Panc1 (cell line): ENCODE measurements around the gene SLC23A3. TPM values are rescaled to one million over a fixed set of nuclear protein-coding genes. Genes with fewer than 3 reads are reported as not detected.

Experiments
- ATAC-seq: fragments of 200-7000 bp; cut with Tn5 transposase; 2 replicates; pipeline ENCODE4 v1.9.1; 2020; ENCODE audit warnings: mild to moderate bottlenecking, moderate library complexity
- BruUV-seq: library from RNA; stranded (reverse); fragments of 400-500 nt; replicated peaks from 2 replicates; lab custom pipeline; 2021; lab: Mats Ljungman, UMichigan
- CTCF ChIA-PET: fragments of 300-600 bp; sonication (Branson Sonifier 250); formaldehyde crosslinking; loops from one replicate; lab custom pipeline; 2022; ENCODE audit warnings: antibody characterized with exemption; lab: Charles Lee
- POLR2A ChIA-PET: fragments of 300-600 bp; sonication (Branson Sonifier 250); formaldehyde crosslinking; loops from one replicate; lab custom pipeline; 2022; ENCODE audit warnings: antibody characterized with exemption; lab: Charles Lee
- DNase-seq: peaks from one replicate; pipeline ENCODE4 v3.0.0-alpha.2; 2010; ENCODE audit warnings: low read depth, low spot score
- H3K27ac ChIP-seq: 2 replicates; pipeline ENCODE4 v1.5.1; 2011; ENCODE audit warnings: mild to moderate bottlenecking, low read length, inconsistent platforms
- H3K27me3 ChIP-seq: fragments of 200-500 bp; sonication (Bioruptor generic); 2 replicates; pipeline ENCODE4 v1.6.0; 2014; ENCODE audit warnings: low read length, inconsistent platforms; ENCODE audit not compliant: control insufficient read depth, insufficient read depth
- H3K36me3 ChIP-seq: fragments of 200-500 bp; sonication (Bioruptor generic); 2 replicates; pipeline ENCODE4 v1.5.1; 2014; ENCODE audit warnings: inconsistent platforms, mild to moderate bottlenecking, low read length, moderate library complexity; ENCODE audit not compliant: control insufficient read depth, insufficient read depth
- H3K4me1 ChIP-seq: 2 replicates; pipeline ENCODE4 v1.5.1; 2011; ENCODE audit warnings: inconsistent platforms, mild to moderate bottlenecking, low read length, moderate library complexity; ENCODE audit not compliant: control insufficient read depth, insufficient read depth
- H3K4me3 ChIP-seq, 2 experiments: 2 replicates each; pipeline ENCODE4 v1.5.1; 2011 to 2012; ENCODE audit warnings: low read depth in 2 of 2, low read length in 2 of 2, mild to moderate bottlenecking in 2 of 2, inconsistent platforms in 1 of 2, moderate library complexity in 1 of 2
- H3K9me3 ChIP-seq: fragments of 200-500 bp; sonication (Bioruptor generic); 2 replicates; pipeline ENCODE4 v1.5.1; 2014; ENCODE audit warnings: low read depth, mild to moderate bottlenecking, inconsistent platforms, low read length, moderate library complexity; ENCODE audit not compliant: control insufficient read depth, insufficient read depth
- CTCF ChIP-seq: fragments of 450-650 bp; IDR thresholded peaks from 2 replicates; pipeline ENCODE4 v1.5.1; 2017; ENCODE audit warnings: mild to moderate bottlenecking
- POLR2AphosphoS5 ChIP-seq: IDR thresholded peaks from 2 replicates; pipeline ENCODE4 v1.6.1; 2012; ENCODE audit warnings: mild to moderate bottlenecking, low read depth, low read length, moderate library complexity
- REST ChIP-seq, 2 experiments: IDR thresholded peaks; 2 replicates each; pipeline ENCODE4 v1.6.1; 2011 to 2012; ENCODE audit warnings: low read depth in 2 of 2, control low read depth in 1 of 2, low read length in 1 of 2, mild to moderate bottlenecking in 1 of 2, moderate library complexity in 1 of 2; ENCODE audit not compliant: insufficient read depth in 1 of 2
- SIN3A ChIP-seq: IDR thresholded peaks from 2 replicates; pipeline ENCODE4 v1.6.1; 2012; ENCODE audit warnings: low read depth, mild to moderate bottlenecking, low read length, moderate library complexity, borderline replicate concordance; ENCODE audit not compliant: insufficient read depth
- TCF7L2 ChIP-seq: IDR thresholded peaks from 2 replicates; pipeline ENCODE4 v1.6.1; 2011; ENCODE audit warnings: mild to moderate bottlenecking, low read depth, low read length, inconsistent platforms
- in situ Hi-C: cut with HindIII; loops from 2 replicates; pipeline ENCODE4 v1.10.0; 2016; ENCODE audit warnings: low sequenced_read_pairs, low pct_unique_long_range_greater_than_20kb
- intact Hi-C: fragments of 100-400 bp; cut with micrococcal nuclease; formaldehyde crosslinking; loops from one replicate; pipeline ENCODE4 v1.10.0; 2022; ENCODE audit not compliant: unreplicated experiment
- total RNA-seq: library from RNA; stranded (reverse); gene quantifications from one replicate; pipeline ENCODE4 v1.2.1, GENCODE V29; 2021; ENCODE audit not compliant: unreplicated experiment

Gene SLC23A3
- total RNA-seq, 1 experiment from 2014 or later = 3.3 TPM

- ChIA-PET POLR2A (no interaction called here), CTCF (interaction anchor here (0.5 kb wide), 1 partner anchor 161 kb away, joined by 4 read pairs; no protein-coding TSS in a partner anchor)
- no peak overlapping the region for H3K4me3 ChIP-seq
- no peaks in the 10 kb centered on the region for H3K9me3 ChIP-seq
- no peak for ATAC-seq
- intact Hi-C loops = no loop called here
- no peaks in the 10 kb centered on the region for H3K27me3 ChIP-seq
- no peak overlapping the region for H3K27ac ChIP-seq
- no peaks in the 10 kb centered on the region for H3K4me1 ChIP-seq
- BruUV-seq = no TSS peak
- no peak for DNase-seq
- in situ Hi-C loops = no loop called here
- TF ChIP-seq CTCF = no peak
- TF ChIP-seq TCF7L2 = no peak
- TF ChIP-seq POLR2AphosphoS5 = no peak
- TF ChIP-seq REST (IDR thresholded peaks at IDR 0.05; ENCODE audit: insufficient read depth in 1 of 2, low read depth in 2 of 2, low read length in 1 of 2) = no peak
- TF ChIP-seq SIN3A = no peak
- 0 out of 2 replicates have a peak, but pooled peaks cover 2% of the 10 kb centered on the region for H3K36me3 ChIP-seq
These were observed 29.1 kb downstream of the SLC23A3 start for GRCh38 chr2:219140722-219141121.

- no peak for DNase-seq
- TF ChIP-seq TCF7L2 (no peak), REST (IDR thresholded peaks at IDR 0.05; ENCODE audit: insufficient read depth in 1 of 2, low read depth in 2 of 2, low read length in 1 of 2) (no peak), SIN3A (no peak), CTCF (no peak), POLR2AphosphoS5 (no peak)
- no peaks in the 10 kb centered on the region for H3K9me3 ChIP-seq
- H3K4me3 ChIP-seq = no peak overlapping the region
- H3K27me3 ChIP-seq = no peaks in the 10 kb centered on the region
- no peak for ATAC-seq
- no peaks in the 10 kb centered on the region for H3K4me1 ChIP-seq
- POLR2A ChIA-PET = no interaction called here
- BruUV-seq = no TSS peak
- H3K36me3 ChIP-seq = no peaks in the 10 kb centered on the region
- in situ Hi-C loops = no loop called here
- H3K27ac ChIP-seq = no peak overlapping the region
- intact Hi-C loops = no loop called here
- CTCF ChIA-PET = no interaction called here
These were observed 35.9 kb downstream of the SLC23A3 start for GRCh38 chr2:219133976-219134375.
